ENCODE measurements around the gene TMX3. TPM values are rescaled to one million over a fixed set of nuclear protein-coding genes. Genes with fewer than 3 reads are reported as not detected.

The TMX3 gene
- total RNA-seq, 2 experiments from 2014 or later: 30.9 to 33.3 TPM

DNA sequence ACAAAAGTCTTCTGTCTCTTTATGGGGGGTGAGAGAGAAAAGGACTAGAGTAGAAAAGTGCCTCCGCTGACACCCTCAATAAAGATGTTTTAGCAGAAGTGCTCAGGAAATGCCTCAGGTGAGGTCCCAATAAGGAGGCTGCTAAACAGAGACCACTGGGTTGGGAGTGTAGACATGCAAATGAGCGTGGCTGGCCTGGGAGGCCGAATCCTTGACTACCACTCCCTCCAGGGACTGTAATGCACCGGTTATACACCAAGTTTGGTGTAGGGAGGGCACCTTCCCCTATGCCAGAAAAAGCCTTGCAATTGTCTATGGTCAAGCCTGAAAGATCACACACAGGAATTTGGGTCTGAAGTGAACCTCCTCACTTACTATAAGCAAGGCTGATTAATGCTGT, 1.8 kb downstream of the TMX3 start:
- TF ChIP-seq, protein P1, sequence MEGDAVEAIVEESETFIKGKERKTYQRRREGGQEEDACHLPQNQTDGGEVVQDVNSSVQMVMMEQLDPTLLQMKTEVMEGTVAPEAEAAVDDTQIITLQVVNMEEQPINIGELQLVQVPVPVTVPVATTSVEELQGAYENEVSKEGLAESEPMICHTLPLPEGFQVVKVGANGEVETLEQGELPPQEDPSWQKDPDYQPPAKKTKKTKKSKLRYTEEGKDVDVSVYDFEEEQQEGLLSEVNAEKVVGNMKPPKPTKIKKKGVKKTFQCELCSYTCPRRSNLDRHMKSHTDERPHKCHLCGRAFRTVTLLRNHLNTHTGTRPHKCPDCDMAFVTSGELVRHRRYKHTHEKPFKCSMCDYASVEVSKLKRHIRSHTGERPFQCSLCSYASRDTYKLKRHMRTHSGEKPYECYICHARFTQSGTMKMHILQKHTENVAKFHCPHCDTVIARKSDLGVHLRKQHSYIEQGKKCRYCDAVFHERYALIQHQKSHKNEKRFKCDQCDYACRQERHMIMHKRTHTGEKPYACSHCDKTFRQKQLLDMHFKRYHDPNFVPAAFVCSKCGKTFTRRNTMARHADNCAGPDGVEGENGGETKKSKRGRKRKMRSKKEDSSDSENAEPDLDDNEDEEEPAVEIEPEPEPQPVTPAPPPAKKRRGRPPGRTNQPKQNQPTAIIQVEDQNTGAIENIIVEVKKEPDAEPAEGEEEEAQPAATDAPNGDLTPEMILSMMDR (IDR thresholded peaks at IDR 0.05): no peak
- peaks cover 41% of the 10 kb centered on the region for H3K36me3 ChIP-seq (ENCODE audit: insufficient read depth, low read length)
- Mint-ChIP-seq H3K27me3 (no peaks in the 10 kb centered on the region), H3K4me3 (peak overlapping the region; percentile 99), H3K27ac (peak overlapping the region; percentile 90), H3K4me1 (ENCODE audit: low read depth) (peaks cover 72% of the 10 kb centered on the region), H3K36me3 (ENCODE audit: low read depth) (peaks cover 66% of the 10 kb centered on the region), H3K9me3 (no peaks in the 10 kb centered on the region)
- no peak for DNase-seq
- peaks cover 23% of the 10 kb centered on the region for H3K4me1 ChIP-seq (ENCODE audit: insufficient read depth, low read length)
- H3K4me3 ChIP-seq (ENCODE audit: low read length): no peak overlapping the region
- CTCF ChIA-PET: no interaction called here
- intact Hi-C loops (cut with DNase I, micrococcal nuclease): loop anchor here (5.0 to 10.0 kb wide), 3 partner anchors 1196 to 1372 kb away; partner anchors contain the start of gene DSEL (in 2 of the 2)
- POLR2A ChIA-PET: no interaction called here
- no peak for ATAC-seq (ENCODE audit: poor library complexity)
- no peaks in the 10 kb centered on the region for H3K27me3 ChIP-seq (ENCODE audit: control insufficient read depth in 1 of 2, insufficient read depth in 2 of 2, low read length in 2 of 2)
- no peak overlapping the region for H3K27ac ChIP-seq (ENCODE audit: low read depth in 1 of 2, low read length in 2 of 2)
- no peaks in the 10 kb centered on the region for H3K9me3 ChIP-seq (ENCODE audit: control insufficient read depth in 1 of 2, insufficient read depth in 1 of 2, low read length in 2 of 2)

DNA sequence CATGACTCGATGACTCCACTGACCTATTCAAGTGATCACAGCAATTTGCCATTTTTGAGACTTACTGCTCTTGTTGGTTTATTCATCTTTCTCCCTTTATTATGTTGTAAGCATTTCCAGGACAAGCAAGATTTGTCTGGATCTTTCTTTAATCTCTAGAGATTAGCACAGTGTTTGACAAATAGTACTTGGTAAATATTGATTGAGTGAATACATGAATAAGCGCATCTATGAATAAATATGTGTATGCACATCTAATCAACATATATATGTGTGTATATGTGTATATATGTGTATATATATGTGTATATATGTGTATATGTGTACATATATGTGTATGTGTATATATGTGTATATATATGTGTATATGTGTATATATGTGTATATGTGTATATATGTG, 7.3 kb downstream of the TMX3 start:
- Histone ChIP-seq H3K27me3 (ENCODE audit: control insufficient read depth in 1 of 2, insufficient read depth in 2 of 2, low read length in 2 of 2) (no peaks in the 10 kb centered on the region), H3K9me3 (ENCODE audit: control insufficient read depth in 1 of 2, insufficient read depth in 1 of 2, low read length in 2 of 2) (no peaks in the 10 kb centered on the region), H3K4me1 (ENCODE audit: insufficient read depth, low read length) (peaks cover 11% of the 10 kb centered on the region), H3K4me3 (ENCODE audit: low read length) (no peak overlapping the region), H3K36me3 (ENCODE audit: insufficient read depth, low read length) (peaks cover 73% of the 10 kb centered on the region), H3K27ac (ENCODE audit: low read depth in 1 of 2, low read length in 2 of 2) (no peak overlapping the region)
- peaks cover 95% of the 10 kb centered on the region for H3K36me3 Mint-ChIP-seq (ENCODE audit: low read depth)
- no peak overlapping the region for H3K4me3 Mint-ChIP-seq
- intact Hi-C loops (cut with DNase I, micrococcal nuclease): no loop called here
- no peaks in the 10 kb centered on the region for H3K27me3 Mint-ChIP-seq
- H3K27ac Mint-ChIP-seq: no peak overlapping the region
- TF ChIP-seq, protein P1 (IDR thresholded peaks at IDR 0.05): no peak
- ChIA-PET POLR2A (no interaction called here), CTCF (no interaction called here)
- H3K9me3 Mint-ChIP-seq: no peaks in the 10 kb centered on the region
- no peak for DNase-seq
- peaks cover 75% of the 10 kb centered on the region for H3K4me1 Mint-ChIP-seq (ENCODE audit: low read depth)
- no peak for ATAC-seq (ENCODE audit: poor library complexity)

- Mint-ChIP-seq H3K27ac (peak overlapping the region; percentile 67), H3K4me1 (ENCODE audit: low read depth) (peaks cover 68% of the 10 kb centered on the region), H3K9me3 (no peaks in the 10 kb centered on the region), H3K27me3 (no peaks in the 10 kb centered on the region), H3K4me3 (no peak overlapping the region), H3K36me3 (ENCODE audit: low read depth) (peaks cover 90% of the 10 kb centered on the region)
- H3K27me3 ChIP-seq (ENCODE audit: control insufficient read depth in 1 of 2, insufficient read depth in 2 of 2, low read length in 2 of 2): no peaks in the 10 kb centered on the region
- CTCF ChIA-PET: no interaction called here
- DNase-seq: no peak
- H3K4me3 ChIP-seq (ENCODE audit: low read length): no peak overlapping the region
- TF ChIP-seq, protein P1 (IDR thresholded peaks at IDR 0.05): no peak
- H3K36me3 ChIP-seq (ENCODE audit: insufficient read depth, low read length): peaks cover 62% of the 10 kb centered on the region
- H3K4me1 ChIP-seq (ENCODE audit: insufficient read depth, low read length): no peaks in the 10 kb centered on the region
- no peaks in the 10 kb centered on the region for H3K9me3 ChIP-seq (ENCODE audit: control insufficient read depth in 1 of 2, insufficient read depth in 1 of 2, low read length in 2 of 2)
- no peak overlapping the region for H3K27ac ChIP-seq (ENCODE audit: low read depth in 1 of 2, low read length in 2 of 2)
- intact Hi-C loops (cut with DNase I, micrococcal nuclease): no loop called here
- POLR2A ChIA-PET: no interaction called here
- no peak for ATAC-seq (ENCODE audit: poor library complexity)
Observed at GRCh38 chr18:68705119-68705518, 9.8 kb downstream of the TMX3 start.

Measured in CD4-positive, alpha-beta T cell (primary cell).